Dermis microvascular lymphatic vessel endothelial cell (primary cell): ENCODE results near the gene KLRC3. TPM values are rescaled to one million over a fixed set of nuclear protein-coding genes. Genes with fewer than 3 reads are reported as not detected.
A peak's percentile ranks its signal among the peaks of the same experiment; 100 is the strongest.
"Not testable (repeated sequence)": the region's sequence is repeated elsewhere in the genome, so short reads cannot be mapped to it uniquely, and the experiment has no call there.

Experiments
- DNase-seq, 2 donors: peaks; one replicate each; pipeline versions ENCODE4 v3.0.0 to v3.0.0-alpha.2; 2010; ENCODE audit warnings: low read depth in 2 of 2
- total RNA-seq: library from RNA; depleted of rRNA; stranded (reverse); fragments of >200 nt; gene quantifications from 2 replicates; pipeline ENCODE4 v1.2.1, GENCODE V29; 2014

KLRC3 gene
- total RNA-seq, 1 donor from 2014 or later = not detected

DNA sequence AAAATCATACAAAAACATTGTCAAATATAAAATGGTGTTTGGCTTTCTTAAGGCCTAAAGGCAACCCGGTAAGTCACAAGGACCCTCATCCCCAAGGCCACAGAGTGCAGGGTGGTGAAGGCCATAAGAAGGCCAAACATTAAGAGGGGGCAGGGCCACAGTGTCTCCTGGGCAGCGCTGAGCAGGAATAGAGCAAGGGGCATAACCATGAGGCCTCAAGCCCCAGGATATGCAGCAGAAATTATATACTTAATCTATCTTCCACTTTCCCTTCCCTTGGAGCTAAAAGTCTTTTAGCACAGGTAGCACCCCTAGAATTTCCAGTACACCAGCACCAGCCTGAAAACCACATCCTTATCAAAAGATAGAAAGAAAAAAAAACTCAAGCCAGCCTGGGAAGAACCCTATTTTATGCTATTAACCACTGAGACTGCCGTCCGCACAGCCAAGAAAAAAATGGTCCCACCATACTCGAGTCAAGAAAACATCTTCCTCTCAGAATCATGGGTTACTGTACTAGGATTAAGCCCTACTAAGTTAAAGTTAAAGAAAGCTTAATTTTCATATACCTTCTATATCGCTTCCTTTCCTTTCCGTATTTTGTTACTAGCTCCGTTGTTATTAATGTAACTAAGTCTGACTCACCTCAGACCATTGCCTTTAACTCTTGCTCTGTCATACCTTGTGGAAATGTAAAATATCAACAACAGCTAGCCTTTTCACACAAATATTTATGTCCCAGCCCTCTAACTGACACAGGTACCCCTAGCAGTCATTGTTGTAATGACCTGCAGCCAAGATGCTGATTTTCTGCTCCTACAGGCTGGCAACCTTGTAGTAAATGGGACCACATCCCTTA lies 50.6 kb downstream of the KLRC3 start:
- DNase-seq = no peak

DNA sequence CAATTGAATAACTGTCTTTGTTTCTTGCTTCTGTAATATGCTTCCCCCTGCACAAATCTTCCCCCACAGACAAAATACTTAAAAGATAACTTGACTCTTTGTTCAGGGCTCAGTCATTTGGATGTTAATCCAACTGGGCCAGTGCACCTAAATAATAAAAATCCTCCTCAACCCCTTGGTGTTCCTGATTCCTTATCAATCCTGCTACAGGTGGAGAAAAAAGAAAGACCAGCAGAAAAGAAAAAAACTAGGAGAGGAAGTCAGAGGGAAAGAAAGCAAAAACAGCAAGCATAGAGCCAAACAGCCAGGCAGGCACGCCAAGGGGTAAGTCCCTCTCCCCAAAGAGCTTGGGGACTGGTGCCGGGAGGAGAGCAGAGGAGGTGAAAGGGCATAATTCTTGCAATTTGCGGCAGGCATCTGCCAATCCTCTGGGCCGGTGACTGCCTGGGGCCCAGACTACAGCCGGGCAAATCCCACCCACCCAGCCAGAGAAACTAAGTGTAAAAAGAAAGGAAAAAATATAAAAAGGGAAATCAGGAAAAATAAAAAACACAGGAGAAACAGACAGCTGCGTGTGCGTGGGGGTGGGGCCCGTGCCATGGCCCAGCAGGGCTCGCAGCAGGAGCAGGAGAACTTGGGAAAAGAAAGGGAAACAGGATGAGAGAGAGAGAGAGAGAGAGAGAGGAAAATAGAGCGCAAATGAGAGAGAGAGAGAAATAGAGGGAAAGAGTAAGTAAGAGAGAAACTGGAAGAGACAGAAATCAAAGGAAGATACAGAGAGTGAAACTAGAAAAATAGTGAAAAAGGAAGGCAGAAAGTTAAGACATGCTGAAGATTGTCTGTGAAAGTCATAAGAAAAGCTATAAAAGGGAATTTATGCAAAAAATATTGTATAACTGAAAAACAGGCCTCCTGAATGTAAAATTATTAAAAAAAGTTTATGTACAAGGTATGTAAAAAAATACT lies 51.9 kb downstream of the KLRC3 start:
- no peak for DNase-seq

GRCh38 chr12:10367714-10368113 lies 52.7 kb downstream of the KLRC3 start:
- not testable (repeated sequence) for DNase-seq

DNA sequence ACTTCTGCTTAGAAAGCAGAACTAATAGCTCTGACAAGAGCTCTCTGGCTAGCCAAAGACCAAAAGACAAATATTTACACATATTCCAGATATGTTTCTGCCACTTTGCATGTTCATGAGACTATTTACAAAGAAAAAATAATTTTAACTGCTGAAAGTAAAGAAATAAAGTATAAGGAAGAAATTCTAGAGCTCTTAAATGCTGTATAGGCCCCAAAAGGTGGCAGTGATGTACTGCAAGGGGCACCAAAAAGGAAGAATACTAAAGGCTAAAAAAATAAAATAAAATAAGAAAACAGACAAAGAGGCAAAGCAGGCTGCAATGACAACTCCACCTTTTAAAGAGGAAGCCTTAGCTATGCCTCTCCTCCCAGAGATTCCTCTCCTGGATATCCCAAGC lies 53.5 kb downstream of the KLRC3 start:
- peak in 1 of 2 donors; percentile 11 for DNase-seq

DNA sequence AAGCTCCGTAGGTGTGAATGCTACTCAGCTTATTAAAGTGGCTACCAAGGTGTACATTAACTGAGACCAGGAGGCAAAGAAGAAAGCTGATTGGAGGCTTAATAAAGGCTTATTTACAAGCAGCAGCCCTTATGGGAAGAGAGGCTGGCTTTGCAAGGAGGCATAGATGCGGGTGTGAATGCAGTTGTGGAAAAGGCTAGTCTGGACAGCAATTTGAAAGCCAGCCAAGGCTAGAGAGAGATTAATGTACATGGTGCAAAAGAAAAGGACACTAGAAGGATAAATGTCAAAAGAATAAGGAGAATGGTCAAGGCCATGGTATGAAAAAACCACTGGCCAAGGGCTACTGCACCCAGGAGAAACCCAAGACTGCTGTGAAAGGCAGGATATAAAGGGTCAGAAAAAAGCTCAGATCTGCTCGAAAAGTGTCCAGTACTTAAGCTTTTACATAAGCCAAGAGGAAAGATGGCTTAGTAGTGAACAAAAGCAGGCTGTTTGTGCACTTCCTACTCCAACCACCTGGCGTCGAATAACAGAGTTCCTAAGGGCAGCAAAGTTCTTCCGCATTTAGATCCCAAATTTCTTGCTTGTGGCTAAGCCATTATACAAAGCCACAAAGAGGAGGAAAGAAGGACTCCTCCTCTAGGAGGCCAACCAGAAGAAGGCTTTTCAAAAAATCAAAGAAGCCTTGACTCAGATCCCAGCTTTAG lies 54.5 kb downstream of the KLRC3 start:
- peak in 1 of 2 donors; percentile 19 for DNase-seq

GRCh38 chr12:10364815-10365622 lies 55.4 kb downstream of the KLRC3 start:
- DNase-seq = peak; percentile 78

- peak; percentile 25 to 53 for DNase-seq
Measured at GRCh38 chr12:10363914-10364814, 56.2 kb downstream of the KLRC3 start.

GRCh38 chr12:10363658-10363913 lies 56.8 kb downstream of the KLRC3 start:
- DNase-seq = no peak

DNA sequence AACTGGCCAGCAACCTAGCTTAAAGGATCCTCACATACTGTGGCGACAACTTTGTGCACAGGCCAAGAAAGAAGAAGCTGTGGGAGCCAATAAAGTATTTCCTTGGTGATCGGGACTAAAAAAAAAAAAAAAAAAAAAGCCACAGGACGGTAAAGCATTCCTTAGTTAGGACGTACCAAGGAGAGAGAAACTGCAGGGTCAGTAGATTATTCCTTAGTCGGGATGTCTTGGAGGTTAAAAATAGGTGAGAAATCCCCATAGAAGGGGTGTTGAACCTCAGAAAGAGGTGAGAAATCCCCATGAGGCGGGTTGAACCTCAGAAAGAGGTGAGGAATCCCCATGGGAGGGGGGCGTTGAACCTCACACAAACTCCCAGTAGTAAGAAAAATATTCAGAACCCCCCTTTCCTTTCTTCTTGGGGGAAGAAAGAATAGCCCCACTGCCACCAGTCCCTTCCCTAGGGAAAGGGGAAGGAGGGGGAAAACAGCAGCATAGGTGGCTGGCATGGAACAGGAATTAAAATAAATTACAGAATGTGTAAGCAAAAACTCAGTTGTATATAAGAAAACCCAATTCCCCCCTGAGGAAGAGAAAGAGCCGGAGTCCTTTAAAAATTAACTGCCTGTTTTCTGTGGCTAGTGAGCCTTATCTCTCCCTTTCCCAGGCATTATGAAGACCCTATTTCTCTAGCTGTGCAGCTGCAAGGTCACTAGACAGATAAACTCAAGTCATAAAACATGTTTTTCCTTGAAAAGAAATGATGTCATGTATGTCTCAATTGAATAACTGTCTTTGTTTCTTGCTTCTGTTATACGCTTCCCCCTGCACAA lies 57.4 kb downstream of the KLRC3 start:
- no peak for DNase-seq

GRCh38 chr12:10362325-10362724 lies 58.1 kb downstream of the KLRC3 start:
- DNase-seq = no peak

Other genes starting within 250 kb of the KLRC3 start
- gene OLR1, start 248.5 kb downstream of the KLRC3 start, total RNA-seq = not detected in 2 replicates
- not detected in 2 replicates for gene TMEM52B, start 241.6 kb downstream of the KLRC3 start, total RNA-seq
- gene GABARAPL1, start 207.7 kb downstream of the KLRC3 start, total RNA-seq = 51.3 and 123 TPM in 2 replicates
- gene KLRD1, start 112.7 kb downstream of the KLRC3 start, total RNA-seq = under 0.01 and 0.13 TPM in 2 replicates
- not detected in 2 replicates for gene KLRK1, start 30.6 kb downstream of the KLRC3 start, total RNA-seq
- gene KLRC4, start 10.8 kb downstream of the KLRC3 start, total RNA-seq = not detected in 2 replicates
- not detected in 2 replicates for gene KLRC2, start 15.4 kb upstream of the KLRC3 start, total RNA-seq
- gene KLRC1, start 32.8 kb upstream of the KLRC3 start, total RNA-seq = not detected in 2 replicates
- 0.89 and 1.0 TPM in 2 replicates for gene EIF2S3B, start 85.3 kb upstream of the KLRC3 start, total RNA-seq
- 8.7 and 11.3 TPM in 2 replicates for gene MAGOHB, start 193.0 kb upstream of the KLRC3 start, total RNA-seq